GM12878 (cell line): ENCODE measurements around the gene SNX10.

Source experiments
- BCL3 ChIP-seq: IDR thresholded peaks from 2 replicates; pipeline ENCODE4 v1.6.1; 2011; ENCODE audit warnings: borderline replicate concordance, low read depth, mild to moderate bottlenecking, moderate library complexity, low read length; ENCODE audit not compliant: insufficient read depth, poor library complexity, severe bottlenecking
- CBX5 ChIP-seq: sonication (generic); IDR thresholded peaks from 2 replicates; pipeline ENCODE4 v1.6.1; 2016; ENCODE audit warnings: low read depth, moderate library complexity, mild to moderate bottlenecking, inconsistent platforms
- MXI1 ChIP-seq: fragments of 150-350 bp; IDR thresholded peaks from 2 replicates; pipeline ENCODE4 v1.6.1; 2011; ENCODE audit warnings: low read depth, mild to moderate bottlenecking, inconsistent platforms, low read length, improper control_type of control experiment
- POLR2A ChIP-seq: IDR thresholded peaks from 2 replicates; pipeline ENCODE4 v1.6.1; 2011; ENCODE audit warnings: low read depth, mild to moderate bottlenecking, low read length
- POLR2AphosphoS5 ChIP-seq: IDR thresholded peaks from 2 replicates; pipeline ENCODE4 v1.6.1; 2011; ENCODE audit warnings: mild to moderate bottlenecking, low read length, inconsistent platforms

GRCh38 chr7:26349005-26349915 lies 57.6 kb downstream of the SNX10 start:
- TF ChIP-seq POLR2AphosphoS5 (no peak), MXI1 (no peak), POLR2A (no peak), BCL3 (no peak), CBX5 (no peak)
